Psoas muscle (tissue), 8 donors: ENCODE results near the gene ZFYVE26. TPM values are rescaled to one million over a fixed set of nuclear protein-coding genes. Genes with fewer than 3 reads are reported as not detected.

Source experiments
- ATAC-seq, 4 donors: fragments of 200-7000 bp; cut with Tn5 transposase; one replicate each; pipeline ENCODE4 v1.9.1; 2020; ENCODE audit warnings: moderate library complexity in 3 of 4, mild to moderate bottlenecking in 2 of 4
- DNase-seq, 2 donors: peaks; one replicate each; pipeline ENCODE4 v3.0.0-alpha.2; 2020
- H3K27ac ChIP-seq: fragments of 200-600 bp; one replicate; pipeline ENCODE4 v1.8.0; 2022
- H3K27me3 ChIP-seq, 3 donors: fragments of 200-600 bp in 1 of 3; one replicate each; pipeline versions ENCODE4 v1.6.1 to v1.8.0; 2013 to 2022; ENCODE audit warnings: low read length in 2 of 3, mild to moderate bottlenecking in 2 of 3, moderate library complexity in 1 of 3; ENCODE audit not compliant: insufficient read depth in 3 of 3
- H3K36me3 ChIP-seq, 2 donors: fragments of 200-600 bp in 1 of 2; one replicate each; pipeline versions ENCODE4 v1.6.1 to v1.8.0; 2013 to 2022; ENCODE audit warnings: low read depth in 1 of 2, mild to moderate bottlenecking in 1 of 2, moderate library complexity in 1 of 2; ENCODE audit not compliant: insufficient read depth in 1 of 2
- H3K4me1 ChIP-seq: fragments of 200-600 bp; one replicate; pipeline ENCODE4 v1.8.0; 2022
- H3K4me3 ChIP-seq: fragments of 200-600 bp; one replicate; pipeline ENCODE4 v1.8.0; 2022; ENCODE audit warnings: mild to moderate bottlenecking
- H3K9me3 ChIP-seq: fragments of 200-600 bp; one replicate; pipeline ENCODE4 v1.8.0; 2022
- CTCF ChIP-seq: fragments of 200-600 bp; IDR thresholded peaks from one replicate; pipeline ENCODE4 v1.8.0; 2022; ENCODE audit warnings: antibody characterized with exemption
- WGBS, 3 donors: extraction: QIAGEN DNeasy Blood & Tissue Kit; methylation state at CpG; one replicate each; pipeline versions ENCODE4 v1.1.6 to v1.1.7; 2013; 5-methylcytosine and 5-hydroxymethylcytosine counted together
- intact Hi-C, 2 donors: fragments of 100-400 bp; cut with DNase I; formaldehyde crosslinking; loops; one replicate each; pipeline versions ENCODE4 v1.11.0 to v1.14.2; 2022
- polyA plus RNA-seq, 3 donors: library from polyadenylated mRNA; stranded (reverse); fragments of 200-250 nt; gene quantifications; one replicate each; pipeline ENCODE4 v1.2.3, GENCODE V29; 2013
- total RNA-seq, 4 donors: library from RNA; stranded (reverse); fragmentation: NEBNext Ultra II Directional in 2 of 4; extraction: Animal tissue kit (Norgen Biotek cat#: 25700) in 2 of 4; gene quantifications; one replicate each; pipeline versions ENCODE4 v1.2.1 to v1.2.4, GENCODE V29; 2021 to 2023
- donor health status: healthy with polysubstance abuse.
- donor health status: DM: no; HTN: no; CAD: no; lungs with moderate emphysema.
- donor health status: Bipolar disorder and iron deficiency.
- donor health status: healthy.
- donor health status: DM: yes; HTN: yes; CAD: no.
- donor health status: DM: no; HTN: no; CAD: no.
- donor health status: DM: no; HTN: no; CAD: no.
- donor health status: DM: yes; HTN: yes; CAD: no.

ZFYVE26 gene
- total and polyA plus RNA-seq, 7 donors: 3.9 to 18.7 (median 14.9) TPM

DNA sequence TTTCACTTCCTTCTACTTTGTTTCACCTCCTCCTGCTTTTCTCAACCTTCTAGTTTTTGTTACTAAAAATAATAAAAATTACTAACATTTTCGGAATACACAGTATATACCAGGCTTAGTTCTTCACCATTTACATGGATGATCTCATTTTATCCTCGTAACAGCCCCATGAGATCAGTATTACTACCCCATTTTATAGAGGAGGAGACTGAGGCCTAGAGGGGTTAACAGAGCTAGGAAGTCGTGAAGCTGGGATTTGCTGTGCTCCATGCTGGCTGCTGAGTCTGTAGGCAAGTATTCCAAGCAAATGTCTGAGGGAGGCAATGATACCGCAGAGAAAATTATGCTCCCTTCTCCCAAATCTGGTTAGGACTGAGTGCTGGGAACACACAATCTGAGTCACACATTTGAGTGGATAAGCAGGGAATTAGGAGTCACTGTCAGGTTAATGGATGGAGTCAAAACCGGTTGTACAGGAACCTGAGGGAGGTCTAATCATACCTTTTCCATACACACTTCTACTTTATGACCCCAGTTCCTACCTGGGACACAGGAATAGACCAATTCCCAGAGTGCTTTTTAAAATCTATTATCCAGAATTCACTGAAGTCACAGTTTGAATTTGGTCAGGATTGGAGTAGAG lies 51.1 kb downstream of the ZFYVE26 start:
- DNase-seq: no peak
- no peaks in the 10 kb centered on the region for H3K9me3 ChIP-seq
- 88 to 93% (median 89%) methylated on average over 5 of the region's 5 CpGs for WGBS, 3 donors

GRCh38 chr14:67764496-67764895 lies 51.9 kb downstream of the ZFYVE26 start:
- DNase-seq (no peak), ATAC-seq (no peak)
- Histone ChIP-seq H3K36me3 (peaks cover 37 to 100% of the 10 kb centered on the region in 2 donors), H3K27ac (no peak overlapping the region), H3K4me1 (no peaks in the 10 kb centered on the region), H3K27me3 (no peaks in the 10 kb centered on the region), H3K9me3 (no peaks in the 10 kb centered on the region), H3K4me3 (no peak overlapping the region)
- no peak for TF ChIP-seq CTCF
- whole genome bisulfite sequencing, 3 donors: 95 to 98% (median 96%) methylated on average over 4 of the region's 4 CpGs
- intact Hi-C loops: no loop called here

More for the DNA sequence above, 51.1 kb downstream of the ZFYVE26 start:
- H3K27me3 ChIP-seq: no peaks in the 10 kb centered on the region
- no peak overlapping the region for H3K4me3 ChIP-seq
- no peak for ATAC-seq
- no peak overlapping the region for H3K27ac ChIP-seq
- H3K4me1 ChIP-seq: no peaks in the 10 kb centered on the region
- no peak for TF ChIP-seq CTCF
- intact Hi-C loops: loop anchor here in 1 of 2 donors (5.0 kb wide), 1 partner anchor 42 kb away; no protein-coding TSS in a partner anchor
- H3K36me3 ChIP-seq: peaks cover 32 to 100% of the 10 kb centered on the region in 2 donors

GRCh38 chr14:67763158-67763822 lies 53.1 kb downstream of the ZFYVE26 start:
- DNase-seq: no peak
- no peaks in the 10 kb centered on the region for H3K9me3 ChIP-seq
- intact Hi-C loops: no loop called here
- H3K36me3 ChIP-seq: peaks cover 26 to 96% of the 10 kb centered on the region in 2 donors
- no peak overlapping the region for H3K27ac ChIP-seq
- 84 to 88% (median 87%) methylated on average over 4 of the region's 4 CpGs for WGBS, 3 donors
- no peak for TF ChIP-seq CTCF
- no peaks in the 10 kb centered on the region for H3K27me3 ChIP-seq
- no peak for ATAC-seq
- no peak overlapping the region for H3K4me3 ChIP-seq
- no peaks in the 10 kb centered on the region for H3K4me1 ChIP-seq

DNA sequence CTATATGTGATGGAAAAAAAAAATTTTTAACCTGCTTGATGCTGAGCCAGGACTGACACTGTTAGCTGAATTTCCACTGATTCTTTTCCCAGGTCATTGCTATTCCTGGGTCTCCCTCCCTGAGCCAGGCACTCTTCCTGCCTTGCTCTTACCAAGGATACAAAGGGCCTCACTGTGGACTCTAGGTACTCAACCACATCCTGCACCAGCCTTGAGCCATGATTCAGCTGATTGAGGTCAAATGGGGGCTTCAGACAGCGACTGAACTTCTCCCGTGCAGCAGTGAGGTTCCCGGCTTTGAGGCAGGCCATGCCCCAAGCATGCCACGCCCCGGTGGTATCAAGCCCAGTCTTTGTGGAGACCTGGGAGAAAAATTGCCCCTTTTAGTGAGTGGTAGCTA lies 54.3 kb downstream of the ZFYVE26 start:
- 86 to 91% (median 89%) methylated on average over 5 of the region's 5 CpGs for WGBS, 3 donors
- Histone ChIP-seq H3K4me3 (no peak overlapping the region), H3K27ac (no peak overlapping the region), H3K9me3 (no peaks in the 10 kb centered on the region), H3K27me3 (no peaks in the 10 kb centered on the region), H3K4me1 (no peaks in the 10 kb centered on the region), H3K36me3 (peaks cover 18 to 95% of the 10 kb centered on the region in 2 donors)
- DNase-seq (no peak), ATAC-seq (no peak)
- no peak for TF ChIP-seq CTCF
- intact Hi-C loops: no loop called here
